Body of pancreas (tissue), 4 donors: ENCODE results near the gene SERPINB1. TPM values are rescaled to one million over a fixed set of nuclear protein-coding genes. Genes with fewer than 3 reads are reported as not detected.

Source experiments
- ATAC-seq: fragments of 150-250 bp; one replicate; pipeline ENCODE4 v1.9.1; 2016
- DNase-seq, 4 donors: peaks; one replicate each; pipeline ENCODE4 v3.0.0-alpha.2; 2019
- H3K27ac ChIP-seq, 4 donors: fragments of 200-600 bp; sonication (generic); 1 replicate in 3 of 4; 2 replicates in 1 of 4; pipeline versions ENCODE4 v1.5.1 to v1.6.1; 2016 to 2019; ENCODE audit warnings: mild to moderate bottlenecking in 1 of 4, mixed read lengths in 1 of 4, moderate library complexity in 1 of 4
- H3K27me3 ChIP-seq, 2 donors: fragments of 200-600 bp; sonication (generic); one replicate each; pipeline ENCODE4 v1.6.0; 2016; ENCODE audit warnings: mild to moderate bottlenecking in 1 of 2
- H3K36me3 ChIP-seq, 2 donors: fragments of 200-600 bp; sonication (generic); replicated peaks in 1 of 2; 2 replicates each; pipeline ENCODE4 v1.5.1; 2016; ENCODE audit warnings: low read depth in 2 of 2; ENCODE audit not compliant: insufficient read depth in 1 of 2
- H3K4me1 ChIP-seq: fragments of 200-600 bp; sonication (generic); one replicate; pipeline ENCODE4 v1.6.0; 2016
- H3K4me3 ChIP-seq, 2 donors: fragments of 200-600 bp; sonication (generic); 1 replicate in 1 of 2; 2 replicates in 1 of 2; pipeline ENCODE4 v1.5.1; 2016 to 2019
- H3K9me3 ChIP-seq, 3 donors: fragments of 200-600 bp; sonication (generic); 1 replicate in 2 of 3; 2 replicates in 1 of 3; pipeline ENCODE4 v1.5.1; 2016
- POLR2A ChIP-seq, 3 donors: fragments of 450-650 bp; IDR thresholded peaks; one replicate each; pipeline ENCODE4 v1.6.1; 2016; ENCODE audit warnings: antibody characterized with exemption in 3 of 3, mild to moderate bottlenecking in 2 of 3
- whole genome bisulfite sequencing, 2 donors: methylation state at CpG; one replicate each; pipeline ENCODE4 v1.1.5; 2017; 5-methylcytosine and 5-hydroxymethylcytosine counted together
- intact Hi-C: fragments of 100-400 bp; cut with DNase I; formaldehyde crosslinking; loops from one replicate; pipeline ENCODE4 v1.15.1; 2023
- total RNA-seq, 2 donors: library from RNA; depleted of rRNA; stranded (reverse); fragments of >200 nt; gene quantifications; one replicate each; pipeline ENCODE4 v1.1.0, GENCODE V29; 2016
- TF ChIP-seq, protein P1 (sequence below), 7 experiments: fragments of 450-650 bp in 4 of 7; fragments of 200-600 bp in 3 of 7; sonication (generic) in 3 of 7; IDR thresholded peaks; one replicate each; pipeline ENCODE4 v1.5.1; 2016 to 2019; ENCODE audit warnings: antibody characterized with exemption in 7 of 7

SERPINB1 gene
- total RNA-seq, 2 donors from 2014 or later = 19.1 to 80.4 TPM

DNA sequence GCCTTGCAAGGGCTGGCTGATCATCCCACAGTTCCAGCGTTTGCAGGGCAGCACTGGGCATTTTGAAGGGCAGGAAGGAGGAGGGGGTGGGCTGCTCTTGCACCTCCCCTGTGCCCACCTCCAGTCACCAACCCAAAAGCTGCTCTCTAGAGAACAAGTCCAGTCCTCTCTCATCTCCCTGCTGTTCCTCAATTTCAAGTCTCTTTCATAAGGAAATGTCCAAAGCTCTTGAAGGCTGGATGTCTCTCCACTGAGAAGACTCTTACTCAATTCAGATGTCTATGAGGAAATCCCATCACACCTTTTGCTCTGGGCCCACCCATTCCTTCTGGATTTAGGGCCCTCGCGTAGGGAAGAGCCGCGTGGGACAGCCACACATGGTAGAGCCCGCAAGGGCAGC, 44.8 kb downstream of the SERPINB1 start:
- ATAC-seq (no peak), DNase-seq (no peak)
- 36 to 57% methylated on average over 4 to 6 of the region's 6 CpGs for WGBS, 2 donors
- Histone ChIP-seq H3K9me3 (no peaks in the 10 kb centered on the region), H3K27ac (peak overlapping the region; percentile 65 to 90 (median 85)), H3K4me3 (no peak overlapping the region), H3K27me3 (no peaks in the 10 kb centered on the region), H3K4me1 (peaks cover 59% of the 10 kb centered on the region), H3K36me3 (no peaks in the 10 kb centered on the region)
- intact Hi-C loops = no loop called here
- TF ChIP-seq, protein P1, sequence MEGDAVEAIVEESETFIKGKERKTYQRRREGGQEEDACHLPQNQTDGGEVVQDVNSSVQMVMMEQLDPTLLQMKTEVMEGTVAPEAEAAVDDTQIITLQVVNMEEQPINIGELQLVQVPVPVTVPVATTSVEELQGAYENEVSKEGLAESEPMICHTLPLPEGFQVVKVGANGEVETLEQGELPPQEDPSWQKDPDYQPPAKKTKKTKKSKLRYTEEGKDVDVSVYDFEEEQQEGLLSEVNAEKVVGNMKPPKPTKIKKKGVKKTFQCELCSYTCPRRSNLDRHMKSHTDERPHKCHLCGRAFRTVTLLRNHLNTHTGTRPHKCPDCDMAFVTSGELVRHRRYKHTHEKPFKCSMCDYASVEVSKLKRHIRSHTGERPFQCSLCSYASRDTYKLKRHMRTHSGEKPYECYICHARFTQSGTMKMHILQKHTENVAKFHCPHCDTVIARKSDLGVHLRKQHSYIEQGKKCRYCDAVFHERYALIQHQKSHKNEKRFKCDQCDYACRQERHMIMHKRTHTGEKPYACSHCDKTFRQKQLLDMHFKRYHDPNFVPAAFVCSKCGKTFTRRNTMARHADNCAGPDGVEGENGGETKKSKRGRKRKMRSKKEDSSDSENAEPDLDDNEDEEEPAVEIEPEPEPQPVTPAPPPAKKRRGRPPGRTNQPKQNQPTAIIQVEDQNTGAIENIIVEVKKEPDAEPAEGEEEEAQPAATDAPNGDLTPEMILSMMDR (IDR thresholded peaks at IDR 0.05) = no peak
- TF ChIP-seq POLR2A (IDR thresholded peaks at IDR 0.05) = no peak

GRCh38 chr6:2795956-2796355, 45.7 kb downstream of the SERPINB1 start:
- ATAC-seq (no peak), DNase-seq (no peak)
- Histone ChIP-seq H3K4me1 (peaks cover 65% of the 10 kb centered on the region), H3K36me3 (no peaks in the 10 kb centered on the region), H3K27me3 (no peaks in the 10 kb centered on the region), H3K9me3 (no peaks in the 10 kb centered on the region), H3K4me3 (no peak overlapping the region), H3K27ac (peak overlapping the region in 3 of 4 donors; percentile 16 to 90 (median 45))
- TF ChIP-seq, protein P1 (IDR thresholded peaks at IDR 0.05) = no peak
- no peak for TF ChIP-seq POLR2A (IDR thresholded peaks at IDR 0.05)
- intact Hi-C loops = no loop called here
- WGBS, 2 donors = 78 to 95% methylated on average over 16 of the region's 16 CpGs

GRCh38 chr6:2795162-2795561, 46.5 kb downstream of the SERPINB1 start:
- Histone ChIP-seq H3K4me3 (no peak overlapping the region), H3K4me1 (peaks cover 65% of the 10 kb centered on the region), H3K36me3 (no peaks in the 10 kb centered on the region), H3K9me3 (no peaks in the 10 kb centered on the region), H3K27me3 (no peaks in the 10 kb centered on the region), H3K27ac (peak overlapping the region in 3 of 4 donors; percentile 16 to 90 (median 45))
- DNase-seq = no peak
- intact Hi-C loops = no loop called here
- TF ChIP-seq, protein P1 (IDR thresholded peaks at IDR 0.05) = no peak
- TF ChIP-seq POLR2A (IDR thresholded peaks at IDR 0.05) = no peak
- 55 to 60% methylated on average over 2 of the region's 2 CpGs for WGBS, 2 donors
- ATAC-seq = no peak

GRCh38 chr6:2794171-2794730, 47.4 kb downstream of the SERPINB1 start:
- no peak for TF ChIP-seq POLR2A (IDR thresholded peaks at IDR 0.05)
- TF ChIP-seq, protein P1 (IDR thresholded peaks at IDR 0.05) = no peak
- 77 to 94% methylated on average over 5 of the region's 5 CpGs for WGBS, 2 donors
- no peak for DNase-seq
- Histone ChIP-seq H3K9me3 (no peaks in the 10 kb centered on the region), H3K4me3 (no peak overlapping the region), H3K27ac (peak overlapping the region in 1 of 4 donors; percentile 80), H3K27me3 (no peaks in the 10 kb centered on the region), H3K36me3 (no peaks in the 10 kb centered on the region), H3K4me1 (peaks cover 58% of the 10 kb centered on the region)
- no peak for ATAC-seq
- intact Hi-C loops = no loop called here

DNA sequence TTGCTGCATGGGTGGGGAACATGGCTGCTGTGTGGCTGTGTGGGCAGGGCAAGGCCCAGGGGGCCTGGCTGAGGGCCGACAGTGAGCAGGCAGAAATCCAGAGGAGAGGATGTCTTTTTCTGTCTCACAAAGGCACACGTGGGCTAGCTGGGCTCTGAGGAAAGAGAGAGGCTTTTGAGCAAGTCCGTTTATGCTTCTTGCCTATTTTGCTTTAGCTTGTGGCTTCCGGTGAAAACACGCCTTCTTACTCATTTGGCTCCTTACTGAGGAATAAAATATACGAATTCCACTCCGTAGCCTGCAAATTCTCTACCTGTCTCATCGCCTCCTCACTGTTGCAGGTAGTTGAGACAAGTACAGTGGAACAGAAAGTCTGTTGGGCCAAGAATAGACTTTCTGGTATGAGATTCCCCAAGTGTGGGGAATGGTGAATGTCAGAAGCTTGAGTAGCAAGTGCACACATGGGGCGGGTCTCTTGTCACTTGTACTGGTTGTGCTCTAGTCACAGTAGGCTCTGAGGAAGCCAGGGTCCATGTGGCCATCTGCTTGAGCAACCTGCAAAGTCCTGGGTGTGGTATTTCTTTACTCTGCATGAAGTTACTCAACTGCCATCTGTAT, 48.0 kb downstream of the SERPINB1 start:
- Histone ChIP-seq H3K9me3 (no peaks in the 10 kb centered on the region), H3K27me3 (no peaks in the 10 kb centered on the region), H3K4me3 (no peak overlapping the region), H3K36me3 (no peaks in the 10 kb centered on the region), H3K27ac (peak overlapping the region in 3 of 4 donors; percentile 32 to 80 (median 64)), H3K4me1 (peaks cover 53% of the 10 kb centered on the region)
- DNase-seq = peak in 1 of 4 donors; percentile 49
- 78 to 82% methylated on average over 9 of the region's 9 CpGs for WGBS, 2 donors
- TF ChIP-seq, protein P1 (IDR thresholded peaks at IDR 0.05) = no peak
- no peak for TF ChIP-seq POLR2A (IDR thresholded peaks at IDR 0.05)
- no peak for ATAC-seq
- intact Hi-C loops = no loop called here
